D721Med (cell line): ENCODE data around the gene FKBP9.
A peak's percentile ranks its signal among the peaks of the same experiment; 100 is the strongest.

ENCODE experiments used
- DNase-seq: peaks from one replicate; pipeline ENCODE4 v3.0.0; 2011; ENCODE audit warnings: low spot score; ENCODE audit not compliant: insufficient read length
- FAIRE-seq: peaks from 2 replicates; lab custom pipeline; 2011; peaks lifted over from hg19 to GRCh38; lab: Jason Lieb, UNC
- CTCF ChIP-seq: IDR thresholded peaks from 2 replicates; pipeline ENCODE4 v1.5.1; 2012; ENCODE audit warnings: mild to moderate bottlenecking, control low read depth; ENCODE audit not compliant: insufficient read depth; ENCODE audit errors: missing control alignments

The FKBP9 gene

DNA sequence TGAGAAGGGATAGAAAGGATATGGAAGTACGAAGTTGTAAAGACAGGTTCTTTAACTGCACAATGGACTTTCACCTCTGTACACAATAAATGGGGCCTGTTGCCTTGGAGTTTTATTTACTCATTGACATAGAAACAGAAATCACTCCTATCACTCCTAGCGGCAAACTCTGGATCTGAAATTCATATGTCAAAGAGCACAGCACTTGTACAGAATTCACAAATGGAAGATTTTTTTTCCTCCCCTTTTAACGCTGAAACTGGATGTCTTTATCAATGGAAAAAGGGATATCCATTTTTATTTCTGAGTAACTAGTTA, 87.1 kb downstream of the FKBP9 start:
- DNase-seq: no peak
- no peak for TF ChIP-seq CTCF
- FAIRE-seq: no peak

- DNase-seq: no peak
- no peak for FAIRE-seq
- no peak for TF ChIP-seq CTCF
Observed at GRCh38 chr7:33044986-33045385, 87.7 kb downstream of the FKBP9 start.

DNA sequence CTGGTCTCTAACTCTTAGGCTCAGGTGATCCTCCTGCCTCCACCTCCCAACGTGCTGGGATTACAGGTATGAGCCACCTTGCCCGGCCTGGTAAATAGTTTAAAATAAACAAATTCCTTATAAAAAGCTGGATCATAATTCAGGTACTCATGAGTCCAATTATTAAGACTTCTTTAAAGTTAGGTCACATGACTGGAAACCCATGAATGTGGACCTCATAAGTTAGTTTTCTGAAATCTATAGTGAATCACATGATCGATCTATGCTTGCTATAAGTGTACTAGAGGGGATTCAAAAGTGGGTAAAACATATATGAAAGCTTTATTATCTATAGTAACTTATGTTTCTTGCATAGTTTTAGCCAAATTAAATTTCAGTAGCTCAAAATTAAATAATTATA, 91.0 kb downstream of the FKBP9 start:
- no peak for FAIRE-seq
- no peak for TF ChIP-seq CTCF
- DNase-seq: no peak

GRCh38 chr7:33048704-33049103, 91.5 kb downstream of the FKBP9 start:
- TF ChIP-seq CTCF: no peak
- FAIRE-seq (no peak), DNase-seq (no peak)

DNA sequence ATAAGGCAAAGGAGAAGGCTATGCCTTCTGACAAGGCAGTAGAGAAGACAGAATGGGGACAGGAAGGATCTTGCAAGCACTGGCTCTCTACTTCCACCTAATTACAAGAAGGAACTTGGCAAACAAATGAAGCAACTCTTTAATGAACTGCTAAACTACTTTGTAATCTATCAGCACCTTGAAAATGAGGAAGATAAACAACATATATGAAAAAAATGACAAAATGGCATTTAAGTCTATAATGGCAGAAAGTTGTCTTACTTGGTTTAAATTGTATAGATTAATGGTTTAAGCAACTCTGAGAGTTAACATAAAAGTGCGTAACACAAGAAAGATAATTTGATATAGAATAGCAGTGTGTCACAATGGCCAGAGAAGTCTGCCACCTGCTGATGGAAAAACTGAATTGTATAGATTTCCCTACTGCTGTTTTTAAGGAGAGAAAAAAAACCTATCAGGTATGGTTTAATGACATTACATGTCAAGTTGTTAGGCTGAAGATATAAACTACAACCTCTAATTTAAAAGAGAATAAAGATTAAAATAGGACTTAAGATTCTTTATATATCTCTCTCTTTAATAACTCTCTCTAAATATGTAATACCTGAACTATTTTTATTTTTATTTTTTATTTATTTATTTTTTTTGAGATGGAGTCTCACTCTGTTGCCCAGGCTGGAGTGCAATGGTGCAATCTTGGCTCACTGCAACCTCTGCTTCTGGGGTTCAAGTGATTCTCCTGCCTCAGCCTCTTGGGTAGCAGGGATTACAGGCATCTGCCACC, 93.5 kb downstream of the FKBP9 start:
- DNase-seq (no peak), FAIRE-seq (no peak)

DNA sequence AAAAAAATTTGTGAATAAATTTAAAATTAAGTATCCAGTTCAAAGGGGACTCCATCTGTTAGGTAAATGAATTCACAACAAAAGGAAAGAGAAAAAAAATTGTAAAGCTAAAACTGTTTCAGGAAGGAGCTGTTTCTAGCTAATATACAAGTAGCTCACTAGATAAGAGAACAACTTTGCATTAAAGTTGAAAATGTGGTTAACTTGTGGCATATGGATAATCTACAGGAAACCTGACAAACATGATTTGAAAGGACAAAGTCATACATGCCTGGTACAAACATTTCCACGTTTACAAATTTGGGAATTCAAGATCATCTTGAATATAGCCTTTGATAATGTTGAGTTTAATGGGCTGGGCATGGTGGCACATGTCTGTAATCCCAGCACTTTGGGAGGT, 96.5 kb downstream of the FKBP9 start:
- no peak for DNase-seq
- FAIRE-seq: no peak
- no peak for TF ChIP-seq CTCF

More for the DNA sequence above, 93.5 kb downstream of the FKBP9 start:
- peak; percentile 48 for TF ChIP-seq CTCF

DNA sequence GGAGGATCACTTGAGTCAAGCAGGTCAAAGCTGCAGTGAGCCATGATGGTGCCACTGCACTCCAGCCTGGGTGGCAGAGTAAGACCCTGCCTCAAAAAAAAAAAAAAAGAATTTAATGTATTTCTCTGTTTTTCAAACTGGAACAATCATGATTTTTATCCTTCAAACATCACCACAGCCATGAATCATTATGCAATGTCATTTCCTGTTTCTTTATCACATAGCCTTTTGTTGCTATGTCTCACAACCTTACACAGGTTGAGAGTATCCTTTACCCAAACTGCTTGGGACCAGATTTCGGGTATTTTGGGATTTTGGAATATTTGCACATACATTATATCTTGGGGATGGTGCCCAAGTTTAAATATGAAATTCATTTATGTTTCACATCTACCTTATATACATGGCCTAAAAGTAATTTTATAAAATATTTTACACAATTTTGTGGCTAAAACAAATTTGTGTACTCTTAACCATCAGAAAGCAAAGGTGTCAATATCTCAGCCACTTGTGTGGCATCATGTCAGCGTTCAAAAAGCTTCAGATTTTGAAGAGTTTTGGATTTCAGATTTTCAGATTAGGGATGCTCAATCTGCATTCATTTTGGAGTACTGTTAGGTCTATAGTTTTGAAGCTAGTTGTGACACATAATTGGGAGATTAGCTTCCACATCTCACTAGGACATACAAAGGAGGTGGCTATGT, 97.2 kb downstream of the FKBP9 start:
- DNase-seq (no peak), FAIRE-seq (no peak)
- no peak for TF ChIP-seq CTCF
